Osteoblast (primary cell): ENCODE measurements around the gene LOXL3. TPM values are rescaled to one million over a fixed set of nuclear protein-coding genes. Genes with fewer than 3 reads are reported as not detected.

Experiments
- DNase-seq: peaks from one replicate; pipeline ENCODE4 v3.0.0; 2011; ENCODE audit warnings: low spot score, mixed read lengths; ENCODE audit not compliant: insufficient read length; ENCODE audit errors: missing footprints
- H2AFZ ChIP-seq: 2 replicates; pipeline ENCODE4 v1.6.0; 2011; ENCODE audit warnings: mild to moderate bottlenecking, low read length
- H3K27ac ChIP-seq: 2 replicates; pipeline ENCODE4 v1.5.1; 2011; ENCODE audit warnings: mild to moderate bottlenecking, low read depth, low read length, moderate library complexity
- H3K27me3 ChIP-seq: 2 replicates; pipeline ENCODE4 v1.6.0; 2012; ENCODE audit warnings: mild to moderate bottlenecking, control low read depth, inconsistent platforms, low read length, moderate library complexity; ENCODE audit not compliant: insufficient read depth
- H3K36me3 ChIP-seq: 2 replicates; pipeline ENCODE4 v1.5.1; 2011; ENCODE audit warnings: mild to moderate bottlenecking, low read length, control low read depth, moderate library complexity; ENCODE audit not compliant: insufficient read depth
- H3K4me1 ChIP-seq: 2 replicates; pipeline ENCODE4 v1.5.1; 2011; ENCODE audit warnings: mild to moderate bottlenecking, low read length, control low read depth, moderate library complexity; ENCODE audit not compliant: insufficient read depth
- H3K4me2 ChIP-seq: 2 replicates; pipeline ENCODE4 v1.6.0; 2011; ENCODE audit warnings: mild to moderate bottlenecking, low read length; ENCODE audit not compliant: insufficient read depth
- H3K4me3 ChIP-seq: fragments of 200-600 bp; sonication (generic); 3 replicates; pipeline ENCODE4 v1.5.1; 2012; ENCODE audit warnings: mild to moderate bottlenecking, low read length, inconsistent platforms; ENCODE audit not compliant: insufficient read depth
- H3K79me2 ChIP-seq: 2 replicates; pipeline ENCODE4 v1.6.0; 2012; ENCODE audit warnings: mild to moderate bottlenecking, low read length, control low read depth, inconsistent platforms; ENCODE audit not compliant: insufficient read depth
- H3K9me3 ChIP-seq: 2 replicates; pipeline ENCODE4 v1.5.1; 2011; ENCODE audit warnings: low read depth, low read length, control low read depth
- H4K20me1 ChIP-seq: 2 replicates; pipeline ENCODE4 v1.6.0; 2012; ENCODE audit warnings: mild to moderate bottlenecking, low read length, control low read depth; ENCODE audit not compliant: insufficient read depth
- CTCF ChIP-seq: IDR thresholded peaks from 2 replicates; pipeline ENCODE4 v1.5.1; 2011; ENCODE audit warnings: mild to moderate bottlenecking, low read depth, low read length, moderate library complexity; ENCODE audit errors: extremely low read depth
- total RNA-seq: library from RNA; depleted of rRNA; stranded (reverse); fragments of >200 nt; gene quantifications from 2 replicates; pipeline ENCODE4 v1.2.3, GENCODE V29; 2012

Gene LOXL3
- total RNA-seq, 1 donor: 97.4 TPM

DNA sequence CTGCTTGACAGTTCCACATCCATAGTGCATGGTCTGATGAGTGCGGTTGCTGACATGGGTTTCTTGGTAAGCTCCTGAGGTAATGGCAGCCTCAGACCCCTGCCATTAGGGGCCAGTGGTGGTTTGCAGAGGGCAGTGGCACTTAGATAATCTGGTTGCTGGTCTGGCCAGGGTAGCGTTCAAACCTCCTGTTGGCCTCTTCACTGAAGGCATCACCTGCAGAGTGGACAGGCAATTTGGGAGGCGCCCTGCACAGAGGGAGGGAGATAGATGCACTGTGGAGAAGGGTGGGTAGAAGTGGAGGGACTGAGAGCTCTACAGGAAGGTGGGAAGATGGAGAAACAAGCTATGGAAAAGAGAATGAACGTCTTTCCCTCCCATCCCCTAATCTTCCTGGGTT lies 20.3 kb downstream of the LOXL3 start:
- no peaks in the 10 kb centered on the region for H3K9me3 ChIP-seq
- H3K27ac ChIP-seq: no peak overlapping the region
- peaks cover 39% of the 10 kb centered on the region for H3K79me2 ChIP-seq
- no peak for TF ChIP-seq CTCF
- peaks cover 22% of the 10 kb centered on the region for H3K4me1 ChIP-seq
- no peak overlapping the region for H3K4me3 ChIP-seq
- no peak overlapping the region for H3K4me2 ChIP-seq
- H2AFZ ChIP-seq: no peak overlapping the region
- H3K27me3 ChIP-seq: no peaks in the 10 kb centered on the region
- no peak for DNase-seq
- H3K36me3 ChIP-seq: peaks cover 54% of the 10 kb centered on the region
- peaks cover 7% of the 10 kb centered on the region for H4K20me1 ChIP-seq

GRCh38 chr2:74532222-74532621 lies 21.5 kb downstream of the LOXL3 start:
- no peaks in the 10 kb centered on the region for H3K27me3 ChIP-seq
- DNase-seq: peak; percentile 92
- H3K4me2 ChIP-seq: peak overlapping the region; percentile 99
- TF ChIP-seq CTCF: peak; percentile 38
- H2AFZ ChIP-seq: no peak overlapping the region
- H3K9me3 ChIP-seq: no peaks in the 10 kb centered on the region
- H3K36me3 ChIP-seq: peaks cover 53% of the 10 kb centered on the region
- H3K79me2 ChIP-seq: peaks cover 47% of the 10 kb centered on the region
- no peak overlapping the region for H3K4me3 ChIP-seq
- peaks cover 13% of the 10 kb centered on the region for H4K20me1 ChIP-seq
- no peak overlapping the region for H3K27ac ChIP-seq
- H3K4me1 ChIP-seq: peaks cover 29% of the 10 kb centered on the region

- Histone ChIP-seq H3K4me2 (peak overlapping the region; percentile 99), H2AFZ (no peak overlapping the region), H3K27me3 (no peaks in the 10 kb centered on the region), H3K79me2 (peaks cover 47% of the 10 kb centered on the region), H3K27ac (peak overlapping the region; percentile 70), H3K4me1 (peaks cover 29% of the 10 kb centered on the region), H3K4me3 (peak overlapping the region; percentile 93), H3K9me3 (no peaks in the 10 kb centered on the region), H3K36me3 (peaks cover 53% of the 10 kb centered on the region), H4K20me1 (peaks cover 16% of the 10 kb centered on the region)
- no peak for TF ChIP-seq CTCF
- no peak for DNase-seq
These were observed 22.1 kb downstream of the LOXL3 start for GRCh38 chr2:74531666-74532065.

DNA sequence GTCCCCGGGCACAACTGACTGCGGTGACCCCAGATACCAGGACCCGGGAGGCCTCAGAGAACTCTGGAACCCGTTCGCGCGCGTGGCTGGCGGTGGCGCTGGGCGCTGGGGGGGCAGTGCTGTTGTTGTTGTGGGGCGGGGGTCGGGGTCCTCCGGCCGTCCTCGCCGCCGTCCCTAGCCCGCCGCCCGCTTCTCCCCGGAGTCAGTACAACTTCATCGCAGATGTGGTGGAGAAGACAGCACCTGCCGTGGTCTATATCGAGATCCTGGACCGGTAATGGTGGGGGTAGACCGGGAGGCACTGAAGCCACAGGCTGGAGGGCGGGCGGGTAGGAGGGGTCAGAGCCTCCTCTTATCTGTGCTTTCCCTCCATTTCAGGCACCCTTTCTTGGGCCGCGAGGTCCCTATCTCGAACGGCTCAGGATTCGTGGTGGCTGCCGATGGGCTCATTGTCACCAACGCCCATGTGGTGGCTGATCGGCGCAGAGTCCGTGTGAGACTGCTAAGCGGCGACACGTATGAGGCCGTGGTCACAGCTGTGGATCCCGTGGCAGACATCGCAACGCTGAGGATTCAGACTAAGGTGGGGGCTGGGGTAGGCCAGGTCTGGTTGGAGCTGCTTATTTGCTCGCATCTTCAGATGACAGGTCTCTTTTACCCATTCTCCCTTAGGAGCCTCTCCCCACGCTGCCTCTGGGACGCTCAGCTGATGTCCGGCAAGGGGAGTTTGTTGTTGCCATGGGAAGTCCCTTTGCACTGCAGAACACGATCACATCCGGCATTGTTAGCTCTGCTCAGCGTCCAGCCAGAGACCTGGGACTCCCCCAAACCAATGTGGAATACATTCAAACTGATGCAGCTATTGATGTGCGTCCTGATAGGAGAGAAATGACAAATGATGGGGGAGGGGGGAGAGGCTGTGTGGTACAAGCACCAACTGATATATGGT lies 23.2 kb downstream of the LOXL3 start:
- peak overlapping the region; percentile 70 for H3K27ac ChIP-seq
- H3K4me2 ChIP-seq: peak overlapping the region; percentile 99
- H2AFZ ChIP-seq: peak overlapping the region; percentile 86
- H3K4me1 ChIP-seq: peaks cover 29% of the 10 kb centered on the region
- H3K4me3 ChIP-seq: peak overlapping the region; percentile 93
- TF ChIP-seq CTCF: no peak
- H3K27me3 ChIP-seq: no peaks in the 10 kb centered on the region
- peaks cover 16% of the 10 kb centered on the region for H4K20me1 ChIP-seq
- peak; percentile 96 for DNase-seq
- no peaks in the 10 kb centered on the region for H3K9me3 ChIP-seq
- peaks cover 56% of the 10 kb centered on the region for H3K36me3 ChIP-seq
- peaks cover 47% of the 10 kb centered on the region for H3K79me2 ChIP-seq
